AG09309 (cell line): Measurements from ENCODE around the gene ADAMTSL4.

Experiments
- DNase-seq: peaks from one replicate; pipeline ENCODE4 v3.0.0-alpha.2; 2010; ENCODE audit warnings: low read depth
- H3K4me3 ChIP-seq: 2 replicates; pipeline ENCODE4 v1.5.1; 2011; ENCODE audit warnings: mild to moderate bottlenecking, low read depth, low read length, moderate library complexity; ENCODE audit not compliant: control insufficient read depth
- CTCF ChIP-seq: IDR thresholded peaks from 2 replicates; pipeline ENCODE4 v1.5.1; 2011; ENCODE audit warnings: mild to moderate bottlenecking, low read depth, low read length, inconsistent platforms; ENCODE audit not compliant: insufficient read depth, control insufficient read depth; ENCODE audit errors: missing control alignments

The ADAMTSL4 gene

GRCh38 chr1:150516616-150517015 lies 32.6 kb upstream of the ADAMTSL4 start:
- no peak for TF ChIP-seq CTCF
- no peak overlapping the region for H3K4me3 ChIP-seq
- DNase-seq, result no peak

GRCh38 chr1:150521196-150521968 lies 27.8 kb upstream of the ADAMTSL4 start:
- TF ChIP-seq CTCF, result no peak
- no peak for DNase-seq
- H3K4me3 ChIP-seq, result no peak overlapping the region

GRCh38 chr1:150525348-150525747 lies 23.9 kb upstream of the ADAMTSL4 start:
- no peak for TF ChIP-seq CTCF
- H3K4me3 ChIP-seq, result no peak overlapping the region
- DNase-seq, result no peak

GRCh38 chr1:150528196-150528595 lies 21.0 kb upstream of the ADAMTSL4 start:
- no peak overlapping the region for H3K4me3 ChIP-seq
- DNase-seq, result no peak
- no peak for TF ChIP-seq CTCF

GRCh38 chr1:150529017-150529416 lies 20.2 kb upstream of the ADAMTSL4 start:
- no peak for DNase-seq
- H3K4me3 ChIP-seq, result no peak overlapping the region
- no peak for TF ChIP-seq CTCF

- H3K4me3 ChIP-seq, result no peak overlapping the region
- no peak for TF ChIP-seq CTCF
- DNase-seq, result no peak
Measured at GRCh38 chr1:150530491-150531159, 18.6 kb upstream of the ADAMTSL4 start.
